Esophagus squamous epithelium (tissue), 5 donors: ENCODE data around the gene EIF3J. TPM values are rescaled to one million over a fixed set of nuclear protein-coding genes. Genes with fewer than 3 reads are reported as not detected.

Source experiments
- DNase-seq: peaks from one replicate; lab custom pipeline; 2025; lab: John Stamatoyannopoulos, UW
- H3K27ac ChIP-seq, 4 donors: fragments of 200-600 bp; sonication (generic); one replicate each; pipeline ENCODE4 v1.5.1; 2016 to 2019; ENCODE audit warnings: mild to moderate bottlenecking in 1 of 4
- H3K27me3 ChIP-seq, 4 donors: fragments of 200-600 bp; sonication (generic); 1 replicate in 3 of 4; 2 replicates in 1 of 4; pipeline versions ENCODE4 v1.5.1 to v1.6.0; 2017 to 2021; ENCODE audit warnings: antibody characterized with exemption in 1 of 4
- H3K36me3 ChIP-seq, 3 donors: fragments of 200-600 bp; sonication (generic); one replicate each; pipeline ENCODE4 v1.5.1; 2016 to 2019
- H3K4me1 ChIP-seq, 3 donors: fragments of 200-600 bp; sonication (generic); one replicate each; pipeline ENCODE4 v1.5.1; 2017 to 2019
- H3K4me3 ChIP-seq, 4 donors: fragments of 200-600 bp; sonication (generic); 1 replicate in 3 of 4; 2 replicates in 1 of 4; pipeline ENCODE4 v1.5.1; 2016 to 2019; ENCODE audit warnings: mild to moderate bottlenecking in 2 of 4, moderate library complexity in 1 of 4
- H3K9me3 ChIP-seq, 3 donors: fragments of 200-600 bp; sonication (generic); one replicate each; pipeline ENCODE4 v1.5.1; 2016 to 2019
- CTCF ChIP-seq, 6 experiments: fragments of 450-650 bp in 4 of 6; fragments of 200-600 bp in 2 of 6; sonication (generic) in 2 of 6; IDR thresholded peaks; one replicate each; pipeline ENCODE4 v1.5.1; 2016 to 2019; ENCODE audit warnings: antibody characterized with exemption in 6 of 6, mild to moderate bottlenecking in 4 of 6, moderate library complexity in 4 of 6
- POLR2A ChIP-seq, 4 donors: fragments of 450-650 bp; IDR thresholded peaks; one replicate each; pipeline ENCODE4 v1.6.1; 2017; ENCODE audit warnings: antibody characterized with exemption in 4 of 4, mild to moderate bottlenecking in 4 of 4, moderate library complexity in 3 of 4
- WGBS, 2 donors: methylation state at CpG; one replicate each; pipeline ENCODE4 v1.1.5; 2018; 5-methylcytosine and 5-hydroxymethylcytosine counted together
- intact Hi-C: fragments of 100-400 bp; cut with DNase I; formaldehyde crosslinking; loops from one replicate; pipeline ENCODE4 v1.15.0; 2022
- total RNA-seq, 4 donors: library from RNA; depleted of rRNA; stranded (reverse); fragments of >200 nt; gene quantifications; one replicate each; pipeline ENCODE4 v1.1.0, GENCODE V29; 2016
- donor health status: DM: yes; HTN: yes; CAD: no.

Gene EIF3J
- total RNA-seq, 4 donors from 2014 or later = 28.2 to 82.8 (median 58.6) TPM

GRCh38 chr15:44596511-44597010 lies 59.6 kb downstream of the EIF3J start:
- Histone ChIP-seq H3K36me3 (peaks cover 4 to 100% (median 67%) of the 10 kb centered on the region in 3 donors), H3K4me3 (no peak overlapping the region), H3K4me1 (peaks cover 0 to 22% (median 5%) of the 10 kb centered on the region in 3 donors), H3K27me3 (no peaks in the 10 kb centered on the region), H3K27ac (no peak overlapping the region), H3K9me3 (no peaks in the 10 kb centered on the region)
- TF ChIP-seq CTCF (IDR thresholded peaks at IDR 0.05) (no peak), POLR2A (IDR thresholded peaks at IDR 0.05) (no peak)
- 78 to 100% methylated on average over 1 of the region's 1 CpG for WGBS, 2 donors
- DNase-seq = no peak
- intact Hi-C loops = no loop called here

- Histone ChIP-seq H3K4me1 (peaks cover 0 to 8% (median 0%) of the 10 kb centered on the region in 3 donors), H3K9me3 (no peaks in the 10 kb centered on the region), H3K27me3 (no peaks in the 10 kb centered on the region), H3K27ac (peak overlapping the region in 1 of 4 donors; percentile 26), H3K4me3 (no peak overlapping the region), H3K36me3 (peaks cover 4 to 100% (median 57%) of the 10 kb centered on the region in 3 donors)
- no peak for DNase-seq
- WGBS, 2 donors = 71 to 82% methylated on average over 1 of the region's 1 CpG
- TF ChIP-seq CTCF (IDR thresholded peaks at IDR 0.05) (no peak), POLR2A (IDR thresholded peaks at IDR 0.05) (no peak)
- intact Hi-C loops = no loop called here
Observed at GRCh38 chr15:44598066-44598465, 61.1 kb downstream of the EIF3J start.

GRCh38 chr15:44598892-44599291 lies 61.9 kb downstream of the EIF3J start:
- Histone ChIP-seq H3K36me3 (peaks cover 4 to 100% (median 49%) of the 10 kb centered on the region in 3 donors), H3K27me3 (no peaks in the 10 kb centered on the region), H3K4me3 (no peak overlapping the region), H3K9me3 (no peaks in the 10 kb centered on the region), H3K27ac (peak overlapping the region in 2 of 4 donors; percentile 26 to 37), H3K4me1 (no peaks in the 10 kb centered on the region)
- DNase-seq = no peak
- intact Hi-C loops = no loop called here
- TF ChIP-seq POLR2A (IDR thresholded peaks at IDR 0.05) (no peak), CTCF (IDR thresholded peaks at IDR 0.05) (no peak)
- WGBS, 2 donors = 70 to 77% methylated on average over 5 of the region's 5 CpGs

GRCh38 chr15:44603126-44603525 lies 66.2 kb downstream of the EIF3J start:
- WGBS, 2 donors = 97 to 100% methylated on average over 2 of the region's 2 CpGs
- Histone ChIP-seq H3K4me1 (no peaks in the 10 kb centered on the region), H3K27me3 (no peaks in the 10 kb centered on the region), H3K27ac (no peak overlapping the region), H3K36me3 (peaks cover 0 to 100% (median 34%) of the 10 kb centered on the region in 3 donors), H3K4me3 (no peak overlapping the region), H3K9me3 (no peaks in the 10 kb centered on the region)
- intact Hi-C loops = no loop called here
- DNase-seq = no peak
- no peak for TF ChIP-seq CTCF (IDR thresholded peaks at IDR 0.05)
- TF ChIP-seq POLR2A (IDR thresholded peaks at IDR 0.05) = no peak

GRCh38 chr15:44606740-44607139 lies 69.8 kb downstream of the EIF3J start:
- no peaks in the 10 kb centered on the region for H3K27me3 ChIP-seq
- no peak overlapping the region for H3K27ac ChIP-seq
- WGBS, 2 donors = 89 to 95% methylated on average over 1 of the region's 1 CpG
- TF ChIP-seq POLR2A (IDR thresholded peaks at IDR 0.05) (no peak), CTCF (IDR thresholded peaks at IDR 0.05) (no peak)
- no peaks in the 10 kb centered on the region for H3K4me1 ChIP-seq
- intact Hi-C loops = no loop called here
- no peak for DNase-seq
- no peak overlapping the region for H3K4me3 ChIP-seq
- H3K36me3 ChIP-seq = peaks cover 0 to 99% (median 21%) of the 10 kb centered on the region in 3 donors
- H3K9me3 ChIP-seq = no peaks in the 10 kb centered on the region

Other genes starting within 250 kb of the EIF3J start
- gene GOLM2, start 248.4 kb upstream of the EIF3J start, total RNA-seq = 10 to 100 TPM; 23.4 to 46.7 (median 34.8) TPM
- gene CTDSPL2, start 109.5 kb upstream of the EIF3J start, total RNA-seq = 10 to 100 TPM; 23.4 to 43.9 (median 27.0) TPM
- 10 to 100 TPM; 43.9 to 84.3 (median 50.0) TPM for gene SPG11, start 126.5 kb downstream of the EIF3J start, total RNA-seq
- gene PATL2, start 174.2 kb downstream of the EIF3J start, total RNA-seq = 1 to 10 TPM in 1 of 4 donors, not detected in 3; 1.3 TPM
- 1,000 to 10,000 TPM in 3 of 4 donors, 100 to 1,000 TPM in 1; 992 to 4,464 (median 1,820) TPM for gene B2M, start 174.4 kb downstream of the EIF3J start, total RNA-seq
- gene TRIM69, start 199.4 kb downstream of the EIF3J start, total RNA-seq = 10 to 100 TPM in 3 of 4 donors, 1 to 10 TPM in 1; 9.4 to 13.6 (median 11.1) TPM